Keratinocyte (primary cell): ENCODE results near the gene ICA1L.

Experiments
- CTCF ChIP-seq, 3 experiments: IDR thresholded peaks in 1 of 3; conservative IDR thresholded peaks in 1 of 3; optimal IDR thresholded peaks in 1 of 3; 2 replicates in 2 of 3; 3 replicates in 1 of 3; pipeline versions ENCODE3 to v1.5.1; 2011; ENCODE audit warnings: low read length in 3 of 3, mild to moderate bottlenecking in 3 of 3, moderate library complexity in 2 of 3, control low read depth in 1 of 3, inconsistent platforms in 1 of 3; ENCODE audit not compliant: insufficient read depth in 2 of 3; ENCODE audit errors: extremely low read depth in 1 of 3
- EZH2 ChIP-seq: IDR thresholded peaks from one replicate; pipeline ENCODE4 v1.6.1; 2012; ENCODE audit warnings: inconsistent platforms, mild to moderate bottlenecking, low read length, moderate library complexity

DNA sequence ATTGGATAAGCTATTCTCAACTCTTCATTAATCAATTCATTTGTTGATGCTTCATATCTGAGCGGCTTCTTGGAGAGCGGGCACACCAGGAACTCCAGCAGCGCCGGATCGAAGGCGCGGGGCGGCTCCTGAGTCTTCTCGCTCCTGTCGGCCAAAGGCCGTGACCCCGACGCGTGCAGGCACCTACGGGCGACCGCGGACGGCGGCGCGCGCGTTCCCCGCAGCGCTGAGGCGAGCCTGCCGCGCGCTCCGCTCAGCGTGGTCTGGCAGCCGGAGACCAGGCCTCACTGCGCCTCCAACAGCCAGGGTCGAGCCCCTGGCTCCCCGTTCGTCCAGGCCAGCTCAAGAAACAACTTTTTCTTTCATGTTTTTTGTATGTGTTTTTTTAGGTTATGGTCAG lies 97.5 kb downstream of the ICA1L start:
- TF ChIP-seq CTCF (optimal IDR thresholded peaks at IDR 0.05 in 1 of 3, IDR thresholded peaks at IDR 0.05 in 1 of 3, conservative IDR thresholded peaks at IDR 0.05 in 1 of 3; ENCODE audit: extremely low read depth in 1 of 3, insufficient read depth in 2 of 3, low read length in 3 of 3) (no peak), EZH2 (no peak)
